ENCODE data around the gene LRRC4.

LRRC4 gene

DNA sequence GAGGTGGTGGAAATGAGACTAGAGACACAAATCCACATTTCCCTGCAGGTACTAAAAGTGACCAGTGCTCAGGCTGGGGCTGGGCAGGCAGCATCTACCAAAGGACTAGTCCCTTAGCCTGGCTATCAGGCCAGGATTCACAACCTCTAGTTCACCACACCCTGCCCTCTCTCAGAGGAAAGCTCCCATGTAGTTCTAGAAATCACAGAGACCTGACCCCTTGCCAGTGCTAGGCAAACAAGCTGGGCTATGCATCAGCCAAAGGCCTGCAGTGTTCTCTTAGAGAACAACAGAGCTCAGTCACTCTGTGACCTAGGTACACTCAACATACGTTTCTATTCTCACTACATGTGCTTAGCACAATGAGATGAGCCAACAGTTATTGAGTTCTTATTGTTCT is 26.7 kb upstream of the LRRC4 start:
- DNase-seq: no peak

DNA sequence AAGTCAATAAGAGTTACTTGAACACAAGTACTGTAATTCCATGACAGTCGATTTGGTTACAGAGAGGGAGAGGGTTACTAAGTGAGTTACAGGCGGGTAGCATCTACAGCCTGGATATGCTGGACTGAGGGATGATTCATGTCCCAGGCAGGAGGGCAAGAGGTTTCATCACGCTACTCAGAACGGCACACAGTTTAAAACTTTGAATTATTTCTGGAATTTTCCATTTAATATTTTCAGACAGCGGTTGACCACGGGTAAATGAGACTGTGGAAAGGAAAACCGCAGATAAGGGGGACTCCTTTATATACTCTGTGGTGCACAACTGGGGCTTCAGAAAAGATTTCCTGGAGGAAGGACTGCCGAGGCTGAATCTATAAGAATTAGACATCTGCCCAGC is 25.7 kb upstream of the LRRC4 start:
- DNase-seq: no peak

DNA sequence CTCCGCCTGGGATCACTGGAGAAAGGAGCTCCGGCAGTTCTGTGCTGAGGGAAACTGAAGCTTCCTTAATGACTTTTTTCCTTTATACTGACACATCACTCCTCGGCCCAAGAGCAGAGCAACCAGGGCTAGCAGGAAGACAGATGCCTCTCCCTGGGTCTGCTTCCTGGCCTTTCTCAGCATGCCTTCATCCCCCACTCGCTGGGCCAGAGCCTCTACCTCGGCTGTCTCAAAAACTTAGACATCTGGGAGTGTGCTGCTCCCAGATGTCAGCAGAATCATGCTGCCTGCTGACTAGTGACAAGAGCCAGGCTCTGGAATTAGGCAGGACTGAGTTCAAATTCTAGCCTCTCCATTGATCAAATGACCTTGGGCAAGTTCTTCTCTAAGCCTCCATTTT is 24.4 kb upstream of the LRRC4 start:
- no peak for DNase-seq

DNA sequence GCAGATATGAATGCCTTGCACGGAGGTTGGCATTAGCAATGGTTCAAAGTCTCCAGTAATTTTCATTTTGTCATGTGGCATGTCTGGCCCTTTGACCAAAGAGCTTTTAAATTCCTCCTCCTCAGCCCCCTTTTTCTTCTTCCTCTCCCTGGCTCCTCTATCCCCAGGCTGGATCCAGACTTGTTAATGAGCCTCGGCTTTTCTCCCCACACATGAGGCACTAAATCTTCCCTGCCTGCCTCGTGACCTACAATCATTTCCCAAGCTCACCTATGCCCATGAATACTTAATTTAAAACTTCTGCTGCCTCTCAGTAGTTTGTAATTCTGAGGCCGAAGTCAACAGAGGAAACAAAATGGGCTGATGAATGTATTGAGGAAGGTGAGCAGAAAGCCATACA is 23.3 kb upstream of the LRRC4 start:
- DNase-seq: no peak

DNA sequence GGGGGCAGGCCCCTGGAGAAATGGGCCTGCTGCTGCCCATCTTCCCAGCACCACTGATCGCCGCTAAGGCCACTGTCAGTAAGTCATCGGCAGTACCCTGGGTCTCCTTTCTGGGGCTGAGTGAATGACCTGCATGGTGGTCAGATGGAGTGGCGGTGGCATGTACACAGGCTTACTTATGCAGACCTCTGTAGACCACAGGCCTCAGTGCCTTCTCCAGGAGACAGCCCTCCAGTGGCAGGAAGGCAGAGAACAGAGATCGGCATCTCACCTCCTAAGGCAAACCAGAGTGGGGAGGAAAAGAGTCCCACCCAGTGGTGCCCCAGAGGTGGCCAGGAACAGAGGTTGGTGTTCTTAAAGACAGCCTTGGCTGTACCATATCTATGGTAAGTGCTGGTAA is 22.8 kb upstream of the LRRC4 start:
- no peak for DNase-seq

DNA sequence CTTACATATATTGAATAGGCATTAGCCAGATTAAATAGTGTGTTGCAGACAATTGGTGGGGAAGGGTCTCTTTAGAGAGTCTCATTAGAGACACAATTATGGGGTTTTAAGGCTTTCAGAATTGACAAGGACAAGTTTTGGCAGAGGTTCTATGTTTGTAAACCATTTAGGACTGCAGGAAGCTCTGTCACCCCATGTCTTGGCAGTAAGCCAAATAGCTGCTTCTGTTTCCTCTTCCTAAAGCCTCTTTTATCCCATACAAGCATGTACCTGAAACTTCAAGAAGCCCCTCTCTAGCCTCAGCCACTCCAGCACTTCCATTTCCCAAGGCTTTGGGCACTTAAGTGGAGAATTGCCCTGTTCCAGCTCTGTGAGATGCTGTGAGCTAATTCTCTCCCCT is 21.8 kb upstream of the LRRC4 start:
- no peak for DNase-seq

DNA sequence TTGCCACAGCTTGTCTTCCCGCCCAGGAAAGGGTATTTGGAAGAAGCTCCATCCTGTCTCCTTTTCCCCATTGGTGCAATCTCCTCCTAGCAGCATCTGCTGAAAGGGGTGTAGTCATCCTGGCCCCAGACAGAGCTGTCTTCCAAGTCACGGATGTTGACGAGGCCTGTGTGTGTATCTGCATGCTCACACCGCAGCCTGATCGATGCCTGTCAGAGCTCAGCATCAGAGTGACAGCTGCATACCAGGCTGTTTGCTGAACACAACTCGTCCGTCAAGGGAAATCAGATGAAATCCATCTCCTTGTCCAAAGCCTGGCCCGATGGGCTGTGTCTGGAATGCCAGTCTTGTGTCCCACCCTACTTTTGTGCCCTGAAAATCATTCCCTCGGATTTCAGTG is 21.2 kb upstream of the LRRC4 start:
- DNase-seq: no peak

DNA sequence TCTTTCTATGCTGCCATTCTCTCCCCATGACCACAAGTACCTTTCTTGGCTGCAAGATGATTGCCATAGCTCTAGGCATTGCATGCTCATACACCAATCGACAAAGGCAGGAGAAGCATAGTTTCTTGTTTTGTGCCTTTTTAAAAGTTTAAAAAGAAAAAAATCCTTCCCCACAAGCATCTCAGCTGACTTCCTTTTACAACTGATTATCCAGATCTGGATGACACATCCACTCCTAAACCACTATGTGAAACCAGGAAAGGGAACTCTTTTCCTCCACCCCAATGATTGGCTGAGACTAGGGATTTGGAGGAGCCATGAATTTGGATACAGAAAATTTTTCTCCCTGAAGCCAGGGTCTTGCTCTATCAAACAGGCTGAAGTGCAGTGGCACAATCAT is 14.5 kb upstream of the LRRC4 start:
- no peak for DNase-seq

DNA sequence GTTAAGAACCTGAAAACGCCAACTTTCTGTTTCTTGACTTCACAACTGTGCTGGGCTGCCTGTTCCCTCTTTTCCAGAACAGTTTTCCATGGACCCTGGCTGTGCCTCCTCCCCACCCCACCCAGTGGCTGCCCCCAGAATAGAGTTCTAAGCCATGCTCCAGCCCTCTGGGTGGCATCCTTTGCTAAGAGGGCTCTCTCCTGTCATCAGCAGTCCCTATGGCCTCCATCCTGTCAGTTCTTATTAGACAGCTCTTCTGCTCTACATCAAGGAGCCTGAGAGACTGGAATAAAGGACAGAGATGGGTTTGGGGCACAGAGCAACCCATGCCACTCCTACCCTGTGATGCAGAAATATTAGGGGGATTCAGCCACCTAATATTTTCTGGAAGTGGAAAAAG is 13.9 kb upstream of the LRRC4 start:
- DNase-seq: no peak

DNA sequence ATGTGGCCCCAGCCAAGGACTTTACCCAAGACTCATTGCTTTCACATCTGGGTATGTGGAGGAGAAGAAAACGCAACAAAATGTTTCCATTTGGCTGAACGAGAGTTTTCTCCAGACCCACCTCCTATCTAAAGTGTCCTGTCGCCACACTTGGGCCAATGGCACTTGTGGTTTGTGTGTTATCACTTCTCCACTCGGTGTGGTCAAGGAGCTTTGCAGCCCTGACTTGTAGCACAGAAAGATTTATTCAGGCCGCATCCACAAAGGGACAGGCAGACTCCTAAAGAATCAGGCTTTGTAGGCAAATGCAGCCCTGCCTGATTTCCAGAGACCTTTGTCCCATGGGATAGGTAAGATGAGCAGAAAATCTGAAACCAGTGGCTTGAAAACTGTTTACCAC is 12.8 kb upstream of the LRRC4 start:
- DNase-seq: no peak

DNA sequence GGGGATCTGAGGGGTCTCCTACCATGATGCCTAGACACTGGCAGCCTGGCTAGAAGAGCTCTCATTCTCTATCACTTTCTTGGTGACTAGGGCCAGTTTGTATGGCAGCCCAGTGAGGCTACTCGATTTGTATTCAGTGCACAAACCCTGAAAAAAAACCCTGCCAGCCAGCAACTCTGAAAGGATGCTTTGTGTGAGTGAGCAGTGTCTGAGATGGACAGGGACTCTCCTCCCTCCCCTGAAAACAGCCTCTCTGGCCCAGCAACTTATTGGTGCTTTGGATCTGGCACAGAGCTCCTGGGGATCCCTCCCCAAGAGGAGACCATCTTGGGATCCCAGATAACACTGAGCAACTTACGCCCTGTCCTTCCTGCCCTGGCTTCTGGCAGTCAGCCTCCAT is 10.8 kb upstream of the LRRC4 start:
- DNase-seq: no peak

DNA sequence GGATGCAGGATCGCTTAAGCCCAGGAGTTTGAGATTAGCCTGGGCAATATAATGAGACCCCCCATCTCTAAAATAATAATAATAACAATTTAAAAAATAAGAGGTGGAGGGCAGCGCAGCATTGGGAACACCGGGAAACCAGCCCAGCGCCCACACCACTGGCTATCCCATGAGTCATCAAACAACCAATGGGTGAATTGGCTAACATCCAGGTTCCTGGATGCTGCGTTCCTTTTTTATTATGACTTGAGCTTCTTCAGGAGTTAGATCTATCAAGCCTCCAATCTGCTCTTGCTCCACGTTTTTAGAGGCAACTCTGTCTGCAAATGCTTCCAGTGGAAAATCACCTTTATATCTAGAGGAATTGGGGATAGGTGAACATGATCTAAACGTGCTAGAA is 10.0 kb upstream of the LRRC4 start:
- DNase-seq: no peak

DNA sequence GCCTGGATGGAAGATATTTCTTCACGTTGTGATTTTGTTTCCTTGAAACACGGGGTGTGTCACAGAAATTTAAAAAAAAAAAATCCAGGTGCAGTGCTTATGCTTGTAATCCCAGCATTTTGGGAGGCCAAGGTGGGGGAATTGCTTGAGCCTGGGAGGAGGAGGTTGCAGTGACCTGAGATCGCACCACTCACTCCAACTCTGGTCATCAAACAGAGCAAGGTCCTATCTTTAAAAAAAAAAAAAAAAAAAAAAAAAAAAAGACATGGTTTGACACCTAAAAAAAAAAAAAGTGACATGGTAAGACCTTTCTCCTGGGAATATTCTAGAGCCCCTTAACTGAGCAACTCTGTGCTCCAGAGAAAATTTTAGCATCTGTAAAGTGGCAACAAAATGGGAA is 9.0 kb upstream of the LRRC4 start:
- DNase-seq: no peak

DNA sequence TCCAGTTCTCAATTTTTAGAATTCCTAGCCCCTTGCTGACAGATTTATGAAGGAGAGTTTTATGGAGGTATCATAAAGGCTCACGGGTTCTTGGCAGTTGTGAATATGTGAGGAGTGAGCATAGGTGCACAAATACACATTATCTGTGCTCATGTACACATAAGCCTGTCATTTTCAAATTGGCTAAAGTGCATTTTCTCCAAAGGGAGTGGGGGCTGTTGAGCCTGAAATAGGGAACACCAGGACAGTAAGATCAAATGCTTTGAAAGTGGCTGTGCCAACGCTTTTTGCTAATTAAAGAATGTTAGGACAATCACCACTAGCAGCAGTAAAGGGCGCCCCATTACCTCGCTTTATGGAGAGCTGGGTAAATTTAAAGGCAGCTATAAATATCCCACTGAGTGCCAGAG is 8.3 kb upstream of the LRRC4 start:
- DNase-seq: no peak

DNA sequence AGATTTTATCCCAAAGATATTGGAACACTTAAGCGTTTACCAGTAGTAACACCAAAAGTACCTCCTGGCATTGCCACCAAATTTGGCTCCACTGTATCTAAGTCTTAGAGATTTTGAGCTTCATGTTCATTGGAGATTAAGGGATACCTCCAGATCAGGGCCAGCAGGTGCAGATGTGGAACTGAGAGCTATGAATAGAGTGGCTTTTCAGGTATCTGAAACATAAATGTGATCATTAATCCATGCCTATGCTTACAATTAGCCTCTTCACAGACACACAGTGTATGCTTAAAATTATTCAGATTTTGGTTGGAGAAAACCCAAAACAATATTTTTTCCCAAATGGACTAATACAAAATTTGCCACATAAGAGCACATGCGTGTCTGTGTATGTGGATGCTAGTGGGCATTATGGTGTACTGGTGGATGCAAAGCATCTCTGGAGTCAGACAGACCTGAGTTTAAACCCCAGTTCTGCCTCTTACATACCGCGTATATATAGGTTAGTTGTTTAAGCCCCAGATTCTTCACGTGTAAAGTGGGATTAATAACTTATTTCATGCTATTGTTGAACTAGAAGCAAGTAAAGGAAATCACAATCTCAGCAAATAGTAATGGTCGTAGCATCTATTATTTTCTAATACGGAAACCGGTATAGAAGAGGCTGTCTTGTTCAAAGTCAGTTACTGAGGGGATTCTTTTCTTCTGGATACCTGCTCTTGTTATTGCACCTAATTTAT is 6.8 kb upstream of the LRRC4 start:
- no peak for DNase-seq

DNA sequence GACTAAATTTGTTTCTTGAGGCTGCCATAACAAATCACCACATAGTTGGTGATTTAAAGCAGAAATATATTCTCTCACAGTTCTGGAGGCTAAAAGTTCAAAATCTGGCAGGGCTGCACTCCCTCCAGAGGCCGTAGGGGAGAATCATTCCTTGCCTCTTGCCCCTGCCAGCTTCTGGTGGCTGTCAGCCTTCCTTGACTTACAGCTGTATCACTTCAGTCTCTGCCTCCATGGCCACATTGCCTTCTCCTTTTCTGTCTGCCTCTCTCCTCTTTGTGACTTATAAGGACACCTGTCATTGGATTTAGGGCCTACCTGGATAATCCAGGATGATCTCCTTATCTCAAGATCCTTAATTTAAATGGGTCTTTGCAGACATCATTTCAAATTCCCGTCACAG is 5.8 kb upstream of the LRRC4 start:
- DNase-seq: no peak

DNA sequence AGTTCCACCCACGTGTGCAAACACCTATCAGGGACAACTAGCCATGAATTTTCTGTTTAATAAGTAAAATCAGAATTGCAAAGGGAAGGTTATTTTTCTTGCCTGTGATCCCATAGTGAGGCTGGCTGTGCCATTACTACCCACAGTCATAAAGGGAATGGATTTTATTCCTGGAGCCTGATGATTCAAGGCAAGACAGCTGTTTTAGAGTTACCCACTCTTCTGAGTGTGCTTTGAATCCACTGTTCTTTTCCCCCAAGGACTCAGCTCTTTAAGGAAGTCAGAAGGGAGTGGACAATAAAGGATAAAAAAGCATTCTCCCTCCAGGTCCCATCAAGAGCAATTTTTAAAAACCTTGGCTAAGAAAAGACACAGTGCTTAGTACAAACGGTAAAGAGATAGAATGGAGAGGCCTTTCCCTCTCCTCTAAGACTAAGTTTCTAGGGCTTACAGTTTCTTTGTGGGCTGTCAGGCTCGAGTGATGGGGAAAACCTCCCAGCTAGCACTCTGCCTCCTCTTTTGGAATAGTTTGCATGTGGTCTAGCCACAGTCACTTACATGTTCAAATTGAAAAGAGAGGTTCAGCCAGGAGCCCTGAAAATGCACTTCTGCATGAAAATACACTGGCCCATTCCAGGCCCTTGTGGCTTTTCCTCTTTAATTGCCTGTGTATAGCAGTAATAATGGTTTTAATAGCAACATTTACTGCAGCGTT is 5.1 kb upstream of the LRRC4 start:
- no peak for DNase-seq

DNA sequence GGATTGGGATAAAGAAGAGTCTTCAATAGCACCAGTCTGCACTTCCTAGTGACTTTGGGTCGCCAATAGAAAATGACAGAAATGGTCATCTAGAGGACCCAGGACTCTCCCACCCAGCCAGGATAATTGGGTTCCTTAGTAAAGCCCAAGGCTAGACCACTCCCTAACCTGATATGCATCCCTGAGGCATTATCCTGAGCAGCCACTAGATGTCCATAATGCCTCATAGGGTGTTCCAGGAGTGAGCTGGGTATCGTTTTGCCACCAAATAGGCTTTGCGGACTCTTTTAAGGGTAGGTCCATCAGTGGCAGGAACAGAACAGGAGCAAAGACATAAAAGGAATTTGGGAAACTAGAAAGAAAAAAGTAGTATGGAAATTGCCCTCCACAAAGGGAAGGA is 4.5 kb upstream of the LRRC4 start:
- no peak for DNase-seq

DNA sequence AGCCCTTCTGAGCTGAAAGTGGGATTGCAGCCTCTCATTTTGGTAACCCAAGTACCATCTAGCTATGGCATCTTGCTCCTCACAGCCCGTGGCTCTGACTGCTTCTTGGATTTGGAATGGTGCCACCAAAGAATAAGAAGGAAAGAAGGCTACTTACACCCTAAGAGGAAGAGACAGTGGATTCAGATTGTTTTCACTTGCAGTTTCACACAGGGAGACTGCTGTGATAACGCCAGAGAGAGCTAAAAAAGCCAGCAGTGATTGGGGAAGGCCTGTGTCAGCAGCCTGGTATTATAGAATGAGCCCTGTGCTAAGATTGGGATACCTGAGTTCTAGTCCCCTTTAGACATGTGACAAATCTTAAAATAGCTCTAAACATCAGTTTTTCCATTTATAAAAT is 3.6 kb upstream of the LRRC4 start:
- DNase-seq: no peak

DNA sequence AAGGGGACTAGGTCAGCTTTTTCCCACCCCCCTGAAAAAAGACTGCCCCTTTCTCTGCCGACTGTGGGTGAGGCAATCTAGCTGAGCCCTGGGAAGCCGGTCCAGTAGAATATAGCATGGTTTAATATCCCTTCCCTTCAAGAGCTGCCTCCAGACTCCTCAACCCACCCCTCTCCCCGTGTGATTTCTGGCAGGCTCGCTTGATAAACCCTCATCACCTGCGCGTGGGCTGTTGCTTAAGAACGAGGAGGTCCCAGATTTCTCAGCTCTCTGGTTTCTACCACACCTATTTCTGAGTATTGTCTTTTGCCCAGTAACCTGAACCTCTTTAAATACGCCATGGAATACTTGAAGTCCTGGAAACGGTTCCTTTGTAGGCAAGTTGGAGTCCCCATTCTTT is 2.0 kb upstream of the LRRC4 start:
- DNase-seq: no peak

DNA sequence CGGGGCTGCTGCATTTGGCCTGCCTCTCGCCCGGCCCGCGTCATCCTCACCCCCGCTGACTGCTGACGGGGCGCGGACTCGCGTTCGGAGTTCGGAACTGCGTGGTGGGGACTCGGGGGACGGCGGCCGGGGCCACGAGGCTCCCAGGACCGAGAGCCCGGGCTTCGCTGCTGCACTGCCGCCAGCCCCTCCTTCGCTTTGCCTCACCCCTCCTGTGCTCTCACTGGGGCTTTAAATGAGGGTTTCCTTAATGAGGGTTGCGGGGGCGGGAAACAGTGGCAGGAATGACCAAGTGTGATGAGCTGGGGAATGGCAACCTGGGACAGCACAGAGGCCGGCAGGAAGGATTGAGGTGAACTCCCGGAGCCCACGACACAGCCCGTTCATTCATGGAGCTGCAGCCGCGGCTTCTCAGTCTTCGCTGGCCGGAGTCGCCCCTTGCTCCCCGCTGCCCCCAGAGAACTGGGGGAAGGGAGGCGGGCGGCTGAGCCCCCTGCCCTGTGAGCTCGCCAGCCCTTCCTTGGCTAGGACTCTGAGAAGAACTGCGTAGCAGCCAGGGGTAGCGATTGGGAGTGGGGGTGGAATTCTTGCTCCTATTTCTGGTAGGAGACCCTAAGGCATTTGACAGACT is 1.5 kb upstream of the LRRC4 start:
- no peak for DNase-seq

DNA sequence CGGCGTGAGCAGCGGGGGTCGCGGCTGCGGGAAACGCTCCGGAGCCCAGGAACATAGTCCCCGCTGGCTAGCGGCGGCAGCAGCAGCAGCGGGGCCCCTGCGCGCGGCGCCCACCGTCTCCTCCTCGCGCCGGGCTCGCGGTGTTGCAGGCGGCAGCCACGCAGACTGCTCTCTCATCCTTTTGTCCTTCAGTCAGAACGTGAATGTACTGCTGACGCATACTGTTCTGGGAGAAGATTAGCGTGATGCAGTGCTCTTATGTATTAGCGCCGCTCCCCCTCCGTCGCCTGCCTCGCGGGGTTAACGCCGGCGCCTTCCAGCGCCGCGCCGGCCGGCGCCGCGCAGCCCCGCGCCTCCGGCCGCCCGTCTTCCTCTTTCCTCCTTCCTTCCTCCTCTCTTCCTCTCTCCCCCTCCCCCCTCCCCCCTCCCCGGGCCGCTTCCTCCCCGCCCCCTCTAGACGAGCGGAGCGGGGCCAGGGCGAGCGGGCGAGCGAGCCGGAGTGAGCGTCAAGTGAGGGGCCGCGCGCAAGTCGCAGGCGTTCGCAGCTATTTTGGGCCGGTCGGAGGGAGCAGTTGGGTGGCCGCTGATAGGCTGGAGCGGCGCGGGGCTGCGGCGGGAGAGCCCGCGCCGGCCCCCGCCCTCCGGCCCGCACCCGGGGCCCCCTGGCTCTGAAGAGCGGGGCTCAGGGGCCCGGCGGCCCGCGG is 816 bp upstream of the LRRC4 start:
- peak; percentile 37 for DNase-seq

DNA sequence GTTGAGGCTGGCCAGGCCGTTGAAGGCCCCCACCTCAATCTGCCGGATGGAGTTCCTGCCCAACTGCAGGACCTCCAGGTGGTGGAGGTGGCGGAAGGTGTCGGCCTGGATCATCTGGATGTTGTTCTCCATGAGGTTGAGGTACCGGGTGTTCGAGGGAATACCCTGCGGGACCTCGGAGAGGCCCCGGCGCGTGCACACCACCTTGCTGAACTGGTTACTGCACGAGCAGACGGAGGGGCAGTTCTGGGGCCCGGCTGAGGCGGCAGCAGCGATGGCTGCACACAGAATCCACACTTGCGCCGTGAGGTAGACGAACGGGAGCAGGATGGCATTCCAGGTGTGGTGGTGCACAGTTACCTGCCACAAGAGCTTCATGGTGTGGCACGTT is 979 bp downstream of the LRRC4 start:
- no peak for DNase-seq

DNA sequence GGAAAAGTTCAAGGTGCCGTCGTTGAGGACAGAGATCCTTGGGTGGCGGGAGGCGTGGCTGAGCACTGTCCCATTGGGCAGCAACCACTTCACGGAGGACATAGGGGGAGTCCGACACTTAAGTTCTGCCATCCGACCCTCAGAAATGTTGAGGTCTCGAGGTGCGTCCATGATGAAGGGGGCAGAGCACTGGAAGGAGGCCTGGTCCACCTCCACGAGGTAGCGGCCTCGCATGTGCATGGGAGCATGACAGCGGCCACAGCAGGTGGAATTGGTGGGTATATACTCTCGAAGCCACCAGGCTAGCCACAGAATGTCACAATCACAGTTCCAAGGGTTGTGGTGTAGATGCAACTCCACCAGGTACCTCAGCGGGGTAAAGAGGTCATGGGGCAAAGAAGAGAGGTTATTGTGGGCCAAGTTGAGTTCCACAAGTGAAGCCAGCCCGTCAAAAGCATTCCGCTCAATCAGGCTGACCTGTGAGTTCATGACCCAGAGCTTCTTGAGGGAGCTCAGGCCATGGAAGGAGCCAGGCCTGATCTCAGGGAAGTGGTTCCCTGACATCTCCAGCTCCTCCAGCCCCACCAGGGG is 1.7 kb downstream of the LRRC4 start:
- no peak for DNase-seq
